GM12878 (cell line): Measurements from ENCODE around the gene NR3C1. TPM values are rescaled to one million over a fixed set of nuclear protein-coding genes. Genes with fewer than 3 reads are reported as not detected.

Source experiments
- ATAC-seq: fragments of 200-7000 bp; cut with Tn5 transposase; 3 replicates; pipeline ENCODE4 v1.9.1; 2020; ENCODE audit warnings: mild to moderate bottlenecking, moderate library complexity
- BruUV-seq: library from RNA; stranded (reverse); fragments of 400-500 nt; replicated peaks from 2 replicates; lab custom pipeline; 2021; lab: Mats Ljungman, UMichigan
- CTCF ChIA-PET: fragments of 300-600 bp; sonication (Branson Sonifier 250); formaldehyde crosslinking; extraction: SDS; loops from one replicate; lab custom pipeline; 2021; ENCODE audit warnings: inconsistent platforms; lab: Yijun Ruan, JAX
- POLR2A ChIA-PET: fragments of 350-600 bp; formaldehyde crosslinking; extraction: SDS; loops from one replicate; lab custom pipeline; 2021; ENCODE audit warnings: inconsistent platforms; lab: Charles Lee
- RAD21 ChIA-PET: fragments of 300-600 bp; sonication (Branson Sonifier 250); formaldehyde crosslinking; loops from one replicate; lab custom pipeline; 2023; ENCODE audit warnings: antibody characterized with exemption; ENCODE audit not compliant: unreplicated experiment; lab: Charles Lee
- SMC1A ChIA-PET: fragments of 300-600 bp; sonication (Branson Sonifier 250); formaldehyde crosslinking; loops from one replicate; lab custom pipeline; 2023; ENCODE audit not compliant: unreplicated experiment, uncharacterized antibody; lab: Charles Lee
- DNase-seq: peaks from one replicate; pipeline ENCODE4 v3.0.0-alpha.2; 2011; ENCODE audit warnings: low read depth, low spot score
- FAIRE-seq: peaks from 3 replicates; lab custom pipeline; 2011; peaks lifted over from hg19 to GRCh38; lab: Jason Lieb, UNC
- H2AFZ ChIP-seq: 2 replicates; pipeline ENCODE4 v1.6.0; 2011; ENCODE audit warnings: low read depth, low read length, control low read depth; ENCODE audit not compliant: control insufficient read depth
- H3K27ac ChIP-seq: 2 replicates; pipeline ENCODE4 v1.5.1; 2011; ENCODE audit warnings: control low read depth; ENCODE audit not compliant: control insufficient read depth, insufficient read depth
- H3K27me3 ChIP-seq, 2 experiments: replicated peaks in 1 of 2; 2 replicates each; pipeline versions ENCODE4 v1.6.0 to v1.6.1; 2011; ENCODE audit warnings: low read length in 1 of 2; ENCODE audit not compliant: control insufficient read depth in 2 of 2, insufficient read depth in 2 of 2
- H3K36me3 ChIP-seq, 2 experiments: 2 replicates each; pipeline ENCODE4 v1.5.1; 2011; ENCODE audit warnings: low read length in 1 of 2; ENCODE audit not compliant: control insufficient read depth in 2 of 2, insufficient read depth in 2 of 2
- H3K4me1 ChIP-seq: 2 replicates; pipeline ENCODE4 v1.6.1; 2011; ENCODE audit warnings: mild to moderate bottlenecking, low read length, moderate library complexity, mixed read lengths; ENCODE audit not compliant: control insufficient read depth, insufficient read depth
- H3K4me2 ChIP-seq: 2 replicates; pipeline ENCODE4 v1.6.0; 2011; ENCODE audit warnings: control low read depth; ENCODE audit not compliant: control insufficient read depth, insufficient read depth
- H3K4me3 ChIP-seq: fragments of 200-600 bp; sonication (generic); 2 replicates; pipeline ENCODE4 v1.5.1; 2016
- H3K79me2 ChIP-seq: 2 replicates; pipeline ENCODE4 v1.6.0; 2011; ENCODE audit warnings: low read length; ENCODE audit not compliant: control insufficient read depth, insufficient read depth
- H3K9ac ChIP-seq: 2 replicates; pipeline ENCODE4 v1.8.0; 2011; ENCODE audit warnings: low read length, control low read depth, mixed read lengths; ENCODE audit not compliant: control insufficient read depth, insufficient read depth
- H3K9me3 ChIP-seq: replicated peaks from 3 replicates; pipeline ENCODE4 v1.5.1; 2011; ENCODE audit warnings: mild to moderate bottlenecking, low read length; ENCODE audit not compliant: control insufficient read depth, insufficient read depth
- H4K20me1 ChIP-seq: 2 replicates; pipeline ENCODE4 v1.6.0; 2011; ENCODE audit not compliant: control insufficient read depth, insufficient read depth
- CREB1 ChIP-seq: IDR thresholded peaks from 2 replicates; pipeline ENCODE4 v1.6.1; 2012; ENCODE audit warnings: low read depth, mild to moderate bottlenecking, inconsistent platforms
- JUNB ChIP-seq: IDR thresholded peaks from 2 replicates; pipeline ENCODE4 v1.6.1; 2016; ENCODE audit warnings: antibody characterized with exemption, mild to moderate bottlenecking
- NR2C2 ChIP-seq: IDR thresholded peaks from 2 replicates; pipeline ENCODE4 v1.6.1; 2011; ENCODE audit warnings: borderline replicate concordance, low read depth; ENCODE audit not compliant: control insufficient read depth, insufficient read length
- YY1 ChIP-seq: IDR thresholded peaks from 2 replicates; pipeline ENCODE4 v1.6.1; 2011; ENCODE audit warnings: low read depth, mild to moderate bottlenecking, low read length
- WGBS: methylation state at CpG from one replicate; pipeline ENCODE4 v1.1.6; 2016; ENCODE audit warnings: low lambda C conversion rate; ENCODE audit not compliant: insufficient replicate concordance, insufficient coverage; ENCODE audit errors: missing lambda C conversion rate; 5-methylcytosine and 5-hydroxymethylcytosine counted together
- in situ Hi-C: fragments of 300-500 bp; cut with MboI; formaldehyde crosslinking; loops from 9 replicates; pipeline ENCODE4 v1.14.3; 2018; ENCODE audit warnings: mixed read lengths
- intact Hi-C: fragments of 100-400 bp; cut with micrococcal nuclease; formaldehyde crosslinking; loops from one replicate; pipeline ENCODE4 v1.14.2; 2022; ENCODE audit not compliant: unreplicated experiment
- polyA plus RNA-seq, 11 experiments: library from polyadenylated mRNA; depleted of rRNA in 4 of 11; unstranded in 6 of 11; stranded (reverse) in 5 of 11; fragments of >200 nt; fragmentation: Nextera tagmentation in 4 of 11; fragmentation: Illumina TruSeq in 1 of 11; extraction: Ambion mirVana in 4 of 11; extraction: Trizol in 1 of 11; gene quantifications; 1 replicate in 1 of 11; 2 replicates in 10 of 11; pipeline versions ENCODE4 v1.2.1 to v1.2.3, GENCODE V29; 2011 to 2016; ENCODE audit warnings: inconsistent platforms in 2 of 11, missing spikeins in 2 of 11, low read depth in 1 of 11
- total RNA-seq, 4 experiments: library from RNA; depleted of rRNA in 3 of 4; stranded (reverse); fragments of >200 nt in 3 of 4; fragmentation: Illumina TruSeq in 1 of 4; extraction: Trizol in 1 of 4; gene quantifications; 2 replicates each; pipeline versions ENCODE4 v1.2.1 to v1.2.3, GENCODE V29; 2013 to 2021
- TF ChIP-seq, protein P1 (sequence below): fragments of 450-650 bp; IDR thresholded peaks from 2 replicates; pipeline ENCODE4 v1.6.1; 2017; ENCODE audit warnings: borderline replicate concordance
- TF ChIP-seq, protein P2 (sequence below): fragments of 450-650 bp; IDR thresholded peaks from 2 replicates; pipeline ENCODE4 v1.6.1; 2017; ENCODE audit warnings: mild to moderate bottlenecking, moderate library complexity
- TF ChIP-seq, protein P3 (sequence below): fragments of 450-650 bp; conservative IDR thresholded peaks from 2 replicates; pipeline ENCODE4 v1.6.1; 2017; ENCODE audit warnings: mild to moderate bottlenecking, moderate library complexity

NR3C1 gene
- total and polyA plus RNA-seq, 10 of the 15 experiments (the other 5 are each of a cell fraction or from before 2014, with no cell fraction given), result 49.7 to 141 (median 109) TPM

DNA sequence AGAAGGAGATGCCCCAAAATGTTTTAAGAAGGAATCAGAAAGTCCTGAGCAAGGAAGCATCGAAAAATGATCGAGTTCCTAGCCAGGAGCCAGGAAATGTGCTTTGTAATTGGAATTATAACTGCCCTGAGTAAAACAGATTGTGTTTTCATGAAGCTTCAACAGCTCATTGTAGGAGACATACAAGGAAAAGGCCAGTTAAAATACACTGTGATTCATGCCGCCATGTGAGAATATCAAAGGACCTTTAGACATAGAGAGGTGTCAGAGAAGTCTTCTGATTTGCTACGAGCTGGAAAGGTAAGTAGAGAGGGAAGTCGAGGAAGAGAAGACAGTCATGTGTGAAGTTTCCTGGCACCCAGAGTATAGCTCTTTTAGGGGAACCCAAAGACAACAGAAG lies 60.9 kb downstream of the NR3C1 start (continued):
- TF ChIP-seq, protein P1, sequence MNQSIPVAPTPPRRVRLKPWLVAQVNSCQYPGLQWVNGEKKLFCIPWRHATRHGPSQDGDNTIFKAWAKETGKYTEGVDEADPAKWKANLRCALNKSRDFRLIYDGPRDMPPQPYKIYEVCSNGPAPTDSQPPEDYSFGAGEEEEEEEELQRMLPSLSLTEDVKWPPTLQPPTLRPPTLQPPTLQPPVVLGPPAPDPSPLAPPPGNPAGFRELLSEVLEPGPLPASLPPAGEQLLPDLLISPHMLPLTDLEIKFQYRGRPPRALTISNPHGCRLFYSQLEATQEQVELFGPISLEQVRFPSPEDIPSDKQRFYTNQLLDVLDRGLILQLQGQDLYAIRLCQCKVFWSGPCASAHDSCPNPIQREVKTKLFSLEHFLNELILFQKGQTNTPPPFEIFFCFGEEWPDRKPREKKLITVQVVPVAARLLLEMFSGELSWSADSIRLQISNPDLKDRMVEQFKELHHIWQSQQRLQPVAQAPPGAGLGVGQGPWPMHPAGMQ, result no peak

DNA sequence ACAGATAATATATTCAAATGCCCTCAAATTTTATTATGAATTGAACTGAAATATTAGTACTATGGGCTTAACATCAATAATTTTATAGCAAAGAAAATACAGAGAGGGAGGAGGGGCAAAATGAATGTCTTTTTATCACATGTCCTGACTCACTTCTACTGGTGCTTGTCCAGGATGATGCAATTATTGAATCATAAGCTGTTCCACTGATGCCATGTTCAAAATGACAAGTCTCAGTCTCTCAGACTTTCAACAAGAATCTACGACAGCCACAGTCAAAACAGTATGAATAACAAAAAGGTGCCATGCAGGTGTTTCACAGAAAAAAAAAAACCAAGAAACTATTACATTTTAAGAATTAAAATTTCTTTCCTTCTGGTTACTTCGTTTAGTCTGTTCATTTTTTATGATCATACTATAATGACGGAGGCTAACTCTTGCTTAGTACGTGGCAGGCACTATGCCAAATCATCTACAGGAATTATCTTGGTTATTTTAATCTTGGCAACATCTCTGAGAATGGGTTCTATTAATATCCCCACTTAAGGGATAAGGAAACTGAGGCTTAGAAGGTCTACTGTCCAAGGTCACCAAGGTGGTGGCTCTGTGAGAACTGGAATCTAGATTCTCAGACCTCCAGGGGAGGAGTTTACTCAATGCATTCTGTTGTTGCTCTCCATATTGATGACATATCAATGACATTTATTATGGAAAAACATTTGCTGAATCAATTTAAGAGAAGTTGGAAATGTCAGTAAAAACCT lies 61.5 kb downstream of the NR3C1 start:
- Histone ChIP-seq H3K36me3 (peaks cover 3 to 16% of the 10 kb centered on the region in 2 experiments), H4K20me1 (no peaks in the 10 kb centered on the region), H2AFZ (no peak overlapping the region), H3K79me2 (peaks cover 96% of the 10 kb centered on the region), H3K27me3 (no peaks in the 10 kb centered on the region), H3K27ac (no peak overlapping the region), H3K4me3 (no peak overlapping the region), H3K9me3 (no peaks in the 10 kb centered on the region; the same call in 2 of the 3 replicates), H3K9ac (no peak overlapping the region), H3K4me1 (peaks cover 5% of the 10 kb centered on the region; the same call in 1 of the 2 replicates), H3K4me2 (no peak overlapping the region)
- ChIA-PET RAD21 (interaction anchor here (1.0 to 1.2 kb wide), 2 partner anchors 8 to 19 kb away, joined by 3 read pairs; no protein-coding TSS in a partner anchor), POLR2A (interaction anchor here (1.2 kb wide), 1 partner anchor 10 kb away, joined by 4 read pairs; no protein-coding TSS in a partner anchor), CTCF (no interaction called here), SMC1A (interaction anchor here (0.9 to 1.2 kb wide), 3 partner anchors 8 to 222 kb away, joined by 3 read pairs; no protein-coding TSS in a partner anchor)
- in situ Hi-C loops (no loop called here), intact Hi-C loops (no loop called here)
- WGBS, result 74% methylated on average over 4 of the region's 4 CpGs
- BruUV-seq, result no TSS peak
- no peak for DNase-seq
- FAIRE-seq, result no peak
- ATAC-seq, result peak; percentile 52
- TF ChIP-seq, protein P2, sequence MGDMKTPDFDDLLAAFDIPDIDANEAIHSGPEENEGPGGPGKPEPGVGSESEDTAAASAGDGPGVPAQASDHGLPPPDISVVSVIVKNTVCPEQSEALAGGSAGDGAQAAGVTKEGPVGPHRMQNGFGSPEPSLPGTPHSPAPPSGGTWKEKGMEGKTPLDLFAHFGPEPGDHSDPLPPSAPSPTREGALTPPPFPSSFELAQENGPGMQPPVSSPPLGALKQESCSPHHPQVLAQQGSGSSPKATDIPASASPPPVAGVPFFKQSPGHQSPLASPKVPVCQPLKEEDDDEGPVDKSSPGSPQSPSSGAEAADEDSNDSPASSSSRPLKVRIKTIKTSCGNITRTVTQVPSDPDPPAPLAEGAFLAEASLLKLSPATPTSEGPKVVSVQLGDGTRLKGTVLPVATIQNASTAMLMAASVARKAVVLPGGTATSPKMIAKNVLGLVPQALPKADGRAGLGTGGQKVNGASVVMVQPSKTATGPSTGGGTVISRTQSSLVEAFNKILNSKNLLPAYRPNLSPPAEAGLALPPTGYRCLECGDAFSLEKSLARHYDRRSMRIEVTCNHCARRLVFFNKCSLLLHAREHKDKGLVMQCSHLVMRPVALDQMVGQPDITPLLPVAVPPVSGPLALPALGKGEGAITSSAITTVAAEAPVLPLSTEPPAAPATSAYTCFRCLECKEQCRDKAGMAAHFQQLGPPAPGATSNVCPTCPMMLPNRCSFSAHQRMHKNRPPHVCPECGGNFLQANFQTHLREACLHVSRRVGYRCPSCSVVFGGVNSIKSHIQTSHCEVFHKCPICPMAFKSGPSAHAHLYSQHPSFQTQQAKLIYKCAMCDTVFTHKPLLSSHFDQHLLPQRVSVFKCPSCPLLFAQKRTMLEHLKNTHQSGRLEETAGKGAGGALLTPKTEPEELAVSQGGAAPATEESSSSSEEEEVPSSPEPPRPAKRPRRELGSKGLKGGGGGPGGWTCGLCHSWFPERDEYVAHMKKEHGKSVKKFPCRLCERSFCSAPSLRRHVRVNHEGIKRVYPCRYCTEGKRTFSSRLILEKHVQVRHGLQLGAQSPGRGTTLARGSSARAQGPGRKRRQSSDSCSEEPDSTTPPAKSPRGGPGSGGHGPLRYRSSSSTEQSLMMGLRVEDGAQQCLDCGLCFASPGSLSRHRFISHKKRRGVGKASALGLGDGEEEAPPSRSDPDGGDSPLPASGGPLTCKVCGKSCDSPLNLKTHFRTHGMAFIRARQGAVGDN, result no peak
- TF ChIP-seq CREB1, result peak; percentile 81
- no peak for TF ChIP-seq NR2C2
- TF ChIP-seq, protein P3, sequence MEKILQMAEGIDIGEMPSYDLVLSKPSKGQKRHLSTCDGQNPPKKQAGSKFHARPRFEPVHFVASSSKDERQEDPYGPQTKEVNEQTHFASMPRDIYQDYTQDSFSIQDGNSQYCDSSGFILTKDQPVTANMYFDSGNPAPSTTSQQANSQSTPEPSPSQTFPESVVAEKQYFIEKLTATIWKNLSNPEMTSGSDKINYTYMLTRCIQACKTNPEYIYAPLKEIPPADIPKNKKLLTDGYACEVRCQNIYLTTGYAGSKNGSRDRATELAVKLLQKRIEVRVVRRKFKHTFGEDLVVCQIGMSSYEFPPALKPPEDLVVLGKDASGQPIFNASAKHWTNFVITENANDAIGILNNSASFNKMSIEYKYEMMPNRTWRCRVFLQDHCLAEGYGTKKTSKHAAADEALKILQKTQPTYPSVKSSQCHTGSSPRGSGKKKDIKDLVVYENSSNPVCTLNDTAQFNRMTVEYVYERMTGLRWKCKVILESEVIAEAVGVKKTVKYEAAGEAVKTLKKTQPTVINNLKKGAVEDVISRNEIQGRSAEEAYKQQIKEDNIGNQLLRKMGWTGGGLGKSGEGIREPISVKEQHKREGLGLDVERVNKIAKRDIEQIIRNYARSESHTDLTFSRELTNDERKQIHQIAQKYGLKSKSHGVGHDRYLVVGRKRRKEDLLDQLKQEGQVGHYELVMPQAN, result no peak
- TF ChIP-seq JUNB, result peak; percentile 25; the same call in 1 of the 2 replicates
- peak; percentile 23; the same call in 1 of the 2 replicates for TF ChIP-seq YY1
